ENCODE measurements around the gene C19orf67. TPM values are rescaled to one million over a fixed set of nuclear protein-coding genes. Genes with fewer than 3 reads are reported as not detected.

Gene C19orf67
- total RNA-seq, 1 experiment from 2014 or later: not detected

GRCh38 chr19:14117668-14118164 is 32.1 kb upstream of the C19orf67 start, which contains the start of gene PRKACA:
Gene PRKACA (minus strand): TSS chr19:14117762. CDS start chr19:14117547, 215 bp downstream.
- DNase-seq: peak; percentile 98 to 99
- CTCF ChIA-PET: interaction anchor here (0.6 to 1.0 kb wide), 2 partner anchors 19 to 273 kb away, joined by 6 to 9 read pairs; partner anchors contain the start of gene ASF1B
- Histone ChIP-seq H3K27me3 (replicated peaks; ENCODE audit: control insufficient read depth, insufficient read depth, low read length) (no peaks in the 10 kb centered on the region), H3K9me3 (no peaks in the 10 kb centered on the region), H3K36me3 (ENCODE audit: control insufficient read depth, insufficient read depth, low read length) (no peaks in the 10 kb centered on the region), H3K4me1 (peaks cover 13% of the 10 kb centered on the region), H3K4me3 (ENCODE audit: low read depth, low read length) (peak within 1 kb of the TSS; percentile 79)
- H3K36me3 Mint-ChIP-seq (ENCODE audit: insufficient read depth, unreplicated experiment): peaks cover 45% of the 10 kb centered on the region
- no peaks in the 10 kb centered on the region for H3K27me3 Mint-ChIP-seq (ENCODE audit: insufficient read depth, unreplicated experiment)
- no peak for TF ChIP-seq CTCF (IDR thresholded peaks at IDR 0.05; ENCODE audit: insufficient read depth in 1 of 2, low read depth in 1 of 2, low read length in 1 of 2, severe bottlenecking in 1 of 2, unreplicated experiment in 1 of 2)
- POLR2A ChIA-PET: interaction anchor here (0.9 to 1.1 kb wide), 2 partner anchors 19 to 322 kb away, joined by 4 to 10 read pairs; partner anchors contain the start of genes ASF1B and ZSWIM4
- H3K9me3 Mint-ChIP-seq (ENCODE audit: unreplicated experiment): no peaks in the 10 kb centered on the region
- peak within 1 kb of the TSS; percentile 90 for H3K4me3 Mint-ChIP-seq (ENCODE audit: unreplicated experiment)
- peak within 1 kb of the TSS; percentile 85 for H3K27ac Mint-ChIP-seq (ENCODE audit: unreplicated experiment)
- intact Hi-C loops (cut with micrococcal nuclease; ENCODE audit: unreplicated experiment): loop anchor here (2.0 to 5.0 kb wide), 2 partner anchors 19 to 35 kb away; partner anchors contain the start of gene ASF1B
- no TSS peak for BruUV-seq (replicated peaks)
- peaks cover 8% of the 10 kb centered on the region for H3K4me1 Mint-ChIP-seq (ENCODE audit: low read depth, unreplicated experiment)

DNA sequence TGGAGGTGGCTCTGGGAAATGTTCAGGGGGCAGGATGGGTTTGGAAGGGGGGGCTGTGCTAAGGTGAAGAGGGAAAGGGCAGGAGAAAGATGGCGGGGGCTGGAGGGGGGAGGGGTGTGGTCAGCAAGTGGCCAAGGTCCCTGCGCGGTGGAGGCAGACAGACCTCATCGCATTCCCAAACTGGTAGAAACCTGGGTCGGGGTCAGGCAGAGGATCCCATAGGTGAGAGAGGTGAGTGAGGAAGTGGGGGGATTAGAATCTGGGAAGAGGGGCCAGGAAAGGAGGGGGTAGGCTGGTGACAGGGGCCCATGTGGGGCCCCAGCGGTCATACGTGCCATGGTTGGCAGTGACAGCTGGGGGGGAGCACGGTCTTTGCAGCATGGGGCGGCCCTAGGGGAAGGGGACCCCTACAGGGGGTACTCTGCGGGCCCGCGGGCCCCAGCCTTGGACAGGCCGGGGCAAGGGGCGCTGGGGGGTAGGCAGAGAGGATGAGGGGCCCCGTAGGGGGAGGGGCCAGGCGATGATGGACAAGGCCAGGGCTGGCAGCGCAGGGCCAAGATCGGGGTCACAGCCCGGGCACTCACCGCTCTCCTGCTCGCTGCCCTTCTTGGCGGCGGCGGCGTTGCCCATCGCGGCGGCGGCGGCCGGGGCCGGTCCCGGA is 31.5 kb upstream of the C19orf67 start:
- no peaks in the 10 kb centered on the region for H3K27me3 Mint-ChIP-seq (ENCODE audit: insufficient read depth, unreplicated experiment)
- peak overlapping the region; percentile 90 for H3K4me3 Mint-ChIP-seq (ENCODE audit: unreplicated experiment)
- no peak for DNase-seq
- no peak for TF ChIP-seq CTCF (IDR thresholded peaks at IDR 0.05; ENCODE audit: insufficient read depth in 1 of 2, low read depth in 1 of 2, low read length in 1 of 2, severe bottlenecking in 1 of 2, unreplicated experiment in 1 of 2)
- H3K36me3 ChIP-seq (ENCODE audit: control insufficient read depth, insufficient read depth, low read length): no peaks in the 10 kb centered on the region
- H3K36me3 Mint-ChIP-seq (ENCODE audit: insufficient read depth, unreplicated experiment): peaks cover 40% of the 10 kb centered on the region
- no peaks in the 10 kb centered on the region for H3K9me3 ChIP-seq
- intact Hi-C loops (cut with micrococcal nuclease; ENCODE audit: unreplicated experiment): loop anchor here (5.0 kb wide), 1 partner anchor 35 kb away; no protein-coding TSS in a partner anchor
- peak overlapping the region; percentile 64 for H3K27ac Mint-ChIP-seq (ENCODE audit: unreplicated experiment)
- ChIA-PET POLR2A (interaction anchor here (0.9 to 1.1 kb wide), 2 partner anchors 20 to 322 kb away, joined by 4 to 10 read pairs; partner anchors contain the start of genes ASF1B and ZSWIM4), CTCF (interaction anchor here (0.6 to 4.0 kb wide), 3 partner anchors 20 to 273 kb away, joined by 6 to 16 read pairs (median 9); partner anchors contain the start of gene ASF1B)
- H3K4me1 ChIP-seq: peaks cover 13% of the 10 kb centered on the region
- peaks cover 8% of the 10 kb centered on the region for H3K4me1 Mint-ChIP-seq (ENCODE audit: low read depth, unreplicated experiment)
- no peaks in the 10 kb centered on the region for H3K27me3 ChIP-seq (replicated peaks; ENCODE audit: control insufficient read depth, insufficient read depth, low read length)
- no peaks in the 10 kb centered on the region for H3K9me3 Mint-ChIP-seq (ENCODE audit: unreplicated experiment)
- peak overlapping the region; percentile 79 for H3K4me3 ChIP-seq (ENCODE audit: low read depth, low read length)
- no TSS peak for BruUV-seq (replicated peaks)

DNA sequence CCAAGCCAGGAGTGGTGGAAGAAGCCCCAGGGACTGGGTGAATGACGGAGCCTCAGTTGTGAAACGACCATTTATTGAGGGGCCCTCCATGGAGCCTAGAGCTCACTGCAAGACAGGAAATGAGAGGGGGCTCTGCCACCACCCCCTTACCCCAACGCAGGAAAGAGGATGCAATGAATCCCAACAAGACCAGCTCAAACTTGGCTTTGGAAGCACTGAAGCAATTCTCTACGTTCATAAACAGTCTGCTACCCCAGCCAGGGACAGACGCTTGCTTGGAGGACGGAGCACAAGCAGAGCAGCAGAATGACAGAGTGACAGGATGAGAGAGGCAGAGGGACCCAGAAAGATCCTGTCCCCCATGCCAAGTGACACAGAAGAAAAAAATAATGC is 30.9 kb upstream of the C19orf67 start:
- Histone ChIP-seq H3K4me1 (peaks cover 13% of the 10 kb centered on the region), H3K9me3 (no peaks in the 10 kb centered on the region), H3K4me3 (ENCODE audit: low read depth, low read length) (peak overlapping the region; percentile 79), H3K27me3 (replicated peaks; ENCODE audit: control insufficient read depth, insufficient read depth, low read length) (no peaks in the 10 kb centered on the region), H3K36me3 (ENCODE audit: control insufficient read depth, insufficient read depth, low read length) (no peaks in the 10 kb centered on the region)
- no TSS peak for BruUV-seq (replicated peaks)
- no peaks in the 10 kb centered on the region for H3K27me3 Mint-ChIP-seq (ENCODE audit: insufficient read depth, unreplicated experiment)
- peak overlapping the region; percentile 64 for H3K27ac Mint-ChIP-seq (ENCODE audit: unreplicated experiment)
- H3K4me1 Mint-ChIP-seq (ENCODE audit: low read depth, unreplicated experiment): peaks cover 8% of the 10 kb centered on the region
- ChIA-PET CTCF (interaction anchor here (4.0 kb wide), 1 partner anchor 20 kb away, joined by 16 read pairs; the partner anchor contains the start of gene ASF1B), POLR2A (no interaction called here)
- TF ChIP-seq CTCF (IDR thresholded peaks at IDR 0.05; ENCODE audit: insufficient read depth in 1 of 2, low read depth in 1 of 2, low read length in 1 of 2, severe bottlenecking in 1 of 2, unreplicated experiment in 1 of 2): no peak
- intact Hi-C loops (cut with micrococcal nuclease; ENCODE audit: unreplicated experiment): loop anchor here (5.0 kb wide), 1 partner anchor 34 kb away; no protein-coding TSS in a partner anchor
- H3K9me3 Mint-ChIP-seq (ENCODE audit: unreplicated experiment): no peaks in the 10 kb centered on the region
- no peak for DNase-seq
- peak overlapping the region; percentile 90 for H3K4me3 Mint-ChIP-seq (ENCODE audit: unreplicated experiment)
- H3K36me3 Mint-ChIP-seq (ENCODE audit: insufficient read depth, unreplicated experiment): peaks cover 34% of the 10 kb centered on the region
